Fibroblast of the aortic adventitia (primary cell): ENCODE measurements around the gene TBPL1. TPM values are rescaled to one million over a fixed set of nuclear protein-coding genes. Genes with fewer than 3 reads are reported as not detected.
A peak's percentile ranks its signal among the peaks of the same experiment; 100 is the strongest.

ENCODE experiments used
- DNase-seq: peaks from one replicate; pipeline ENCODE4 v3.0.0-alpha.2; 2010; ENCODE audit warnings: low read depth
- H3K4me3 ChIP-seq: 2 replicates; pipeline ENCODE4 v1.5.1; 2011; ENCODE audit warnings: low read depth, mild to moderate bottlenecking, control low read depth, low read length, moderate library complexity
- CTCF ChIP-seq: IDR thresholded peaks from 2 replicates; pipeline ENCODE4 v1.5.1; 2011; ENCODE audit warnings: mild to moderate bottlenecking, low read length, control low read depth, inconsistent platforms; ENCODE audit not compliant: insufficient read depth
- total RNA-seq: library from RNA; depleted of rRNA; stranded (reverse); fragments of >200 nt; gene quantifications from 2 replicates; pipeline ENCODE4 v1.2.3, GENCODE V29; 2012; ENCODE audit warnings: low replicate concordance

The TBPL1 gene
- total RNA-seq, 1 donor, result 30.2 TPM

GRCh38 chr6:133939778-133940667, 13.0 kb upstream of the TBPL1 start:
- no peak for DNase-seq
- H3K4me3 ChIP-seq, result no peak overlapping the region
- no peak for TF ChIP-seq CTCF

GRCh38 chr6:133945158-133945557, 7.9 kb upstream of the TBPL1 start:
- H3K4me3 ChIP-seq, result no peak overlapping the region
- no peak for TF ChIP-seq CTCF
- DNase-seq, result no peak

GRCh38 chr6:133947302-133947900, 5.6 kb upstream of the TBPL1 start:
- no peak for TF ChIP-seq CTCF
- no peak overlapping the region for H3K4me3 ChIP-seq
- no peak for DNase-seq

- TF ChIP-seq CTCF, result no peak
- DNase-seq, result no peak
- H3K4me3 ChIP-seq, result no peak overlapping the region
Observed at GRCh38 chr6:133948472-133948871, 4.6 kb upstream of the TBPL1 start.

- no peak for TF ChIP-seq CTCF
- no peak for DNase-seq
- peak overlapping the region; percentile 95 for H3K4me3 ChIP-seq
Observed at GRCh38 chr6:133951227-133951626, 1.8 kb upstream of the TBPL1 start.

- TF ChIP-seq CTCF, result peak; percentile 54
- DNase-seq, result peak; percentile 82
- H3K4me3 ChIP-seq, result peak overlapping the region; percentile 95
Observed at GRCh38 chr6:133951881-133952814, 876 bp upstream of the TBPL1 start.
